Testis (tissue), 5 donors: Measurements from ENCODE around the gene ZNF624. TPM values are rescaled to one million over a fixed set of nuclear protein-coding genes. Genes with fewer than 3 reads are reported as not detected.
"Not testable (repeated sequence)": the region's sequence is repeated elsewhere in the genome, so short reads cannot be mapped to it uniquely, and the experiment has no call there.

Source experiments
- DNase-seq: peaks from one replicate; pipeline ENCODE4 v3.0.0-alpha.2; 2019
- H3K27ac ChIP-seq, 2 donors: fragments of 200-600 bp; sonication (generic); one replicate each; pipeline ENCODE4 v1.5.1; 2019
- H3K27me3 ChIP-seq: fragments of 200-600 bp; sonication (generic); one replicate; pipeline ENCODE4 v1.5.1; 2019
- H3K36me3 ChIP-seq: fragments of 200-600 bp; sonication (generic); one replicate; pipeline ENCODE4 v1.5.1; 2017; ENCODE audit warnings: low read depth; ENCODE audit errors: missing control alignments
- H3K4me1 ChIP-seq: fragments of 200-600 bp; sonication (generic); one replicate; pipeline ENCODE4 v1.5.1; 2019
- H3K4me3 ChIP-seq, 2 donors: fragments of 200-600 bp; sonication (generic); one replicate each; pipeline ENCODE4 v1.5.1; 2017 to 2019
- H3K9me3 ChIP-seq: fragments of 200-600 bp; sonication (generic); one replicate; pipeline ENCODE4 v1.5.1; 2017
- POLR2A ChIP-seq: fragments of 450-650 bp; IDR thresholded peaks from one replicate; pipeline ENCODE4 v1.6.1; 2017; ENCODE audit warnings: antibody characterized with exemption, mild to moderate bottlenecking, moderate library complexity
- WGBS, 2 donors: methylation state at CpG; one replicate each; pipeline ENCODE4 v1.1.5; 2018; 5-methylcytosine and 5-hydroxymethylcytosine counted together
- intact Hi-C: fragments of 100-400 bp; cut with DNase I; formaldehyde crosslinking; loops from one replicate; pipeline ENCODE4 v1.15.1; 2023; ENCODE audit warnings: low total_unique reads
- long read RNA-seq, 2 donors: transcript quantifications; one replicate each; lab custom pipeline, GENCODE V29; 2026
- polyA plus RNA-seq: library from polyadenylated mRNA; stranded (reverse); fragments of 350-450 nt; fragmentation: Illumina TruSeq; extraction: RNeasy Lipid Tissue Mini Kit (QIAGEN cat#74804); gene quantifications from one replicate; pipeline ENCODE4 v1.2.3, GENCODE V29; 2014; ENCODE audit warnings: low read depth, low replicate concordance; ENCODE audit not compliant: insufficient read depth
- total RNA-seq, 2 donors: library from RNA; depleted of rRNA; stranded (reverse); fragments of >200 nt; gene quantifications; one replicate each; pipeline ENCODE4 v1.2.3, GENCODE V29; 2016
- TF ChIP-seq, protein P1 (sequence below), 3 experiments: fragments of 450-650 bp in 2 of 3; fragments of 200-600 bp in 1 of 3; sonication (generic) in 1 of 3; IDR thresholded peaks; one replicate each; pipeline ENCODE4 v1.5.1; 2016 to 2019; ENCODE audit warnings: antibody characterized with exemption in 3 of 3, mild to moderate bottlenecking in 2 of 3, moderate library complexity in 1 of 3

ZNF624 gene
- total RNA-seq (10 to 100 TPM; 17.3 to 17.8 TPM), polyA plus RNA-seq (5.6 TPM)
- long read RNA-seq, donor 1, full-length matches to known transcripts, result 5 of 5 reads
- long read RNA-seq, donor 1, partial matches to known transcripts, result 0 of 5 reads
- long read RNA-seq, donor 1, other reads (novel, unspliced or antisense), result 0 of 5 reads
- long read RNA-seq, donor 2, full-length matches to known transcripts, result 7 of 7 reads
- long read RNA-seq, donor 2, partial matches to known transcripts, result 0 of 7 reads
- long read RNA-seq, donor 2, other reads (novel, unspliced or antisense), result 0 of 7 reads

DNA sequence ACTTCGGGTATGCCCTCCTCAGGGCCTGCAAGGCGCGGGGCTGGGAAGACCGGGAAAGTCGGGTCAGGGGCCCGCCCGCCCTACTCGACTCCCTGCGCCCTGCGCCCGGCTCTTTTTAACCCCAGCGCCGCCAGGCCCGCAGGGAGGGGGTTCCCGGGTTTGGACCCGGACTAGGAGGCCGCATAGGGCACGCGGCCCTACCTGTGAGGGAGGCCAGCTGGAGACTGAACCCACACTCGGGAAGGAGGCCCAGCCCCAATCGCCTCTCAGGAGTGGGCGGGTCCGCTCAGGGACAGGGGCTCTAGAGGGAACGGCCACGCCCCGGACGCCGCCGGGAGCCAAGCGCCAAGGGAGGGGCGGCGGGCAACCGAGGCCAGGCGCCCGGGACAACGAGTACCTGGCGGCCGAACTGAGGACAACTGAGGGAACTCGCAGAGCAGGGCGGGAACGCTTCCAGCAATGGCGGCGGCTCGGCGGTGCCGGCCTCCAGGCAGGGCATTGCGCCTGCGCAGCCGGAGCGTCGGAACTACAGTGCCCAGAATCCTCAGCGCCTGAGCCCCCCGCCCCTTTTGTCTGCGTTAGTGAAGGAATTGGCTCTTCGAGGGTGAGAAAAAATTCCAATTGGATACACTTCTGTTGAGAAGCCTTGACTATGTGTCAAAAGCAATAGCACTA, at the start of gene ZNF624:
Gene ZNF624 (minus strand): TSS at position 484 of the 675 bp plus-strand sequence.
- intact Hi-C loops, result no loop called here
- Histone ChIP-seq H3K36me3 (no peaks in the 10 kb centered on the region), H3K9me3 (no peaks in the 10 kb centered on the region), H3K4me1 (peaks cover 9% of the 10 kb centered on the region), H3K27ac (peak within 1 kb of the TSS; percentile 94 to 99), H3K4me3 (peak within 1 kb of the TSS; percentile 81 to 87), H3K27me3 (no peaks in the 10 kb centered on the region)
- WGBS, 2 donors, result 0% methylated on average over 22 to 55 of the region's 55 CpGs
- DNase-seq, result peak; percentile 95
- TF ChIP-seq POLR2A, result no peak
- TF ChIP-seq, protein P1, sequence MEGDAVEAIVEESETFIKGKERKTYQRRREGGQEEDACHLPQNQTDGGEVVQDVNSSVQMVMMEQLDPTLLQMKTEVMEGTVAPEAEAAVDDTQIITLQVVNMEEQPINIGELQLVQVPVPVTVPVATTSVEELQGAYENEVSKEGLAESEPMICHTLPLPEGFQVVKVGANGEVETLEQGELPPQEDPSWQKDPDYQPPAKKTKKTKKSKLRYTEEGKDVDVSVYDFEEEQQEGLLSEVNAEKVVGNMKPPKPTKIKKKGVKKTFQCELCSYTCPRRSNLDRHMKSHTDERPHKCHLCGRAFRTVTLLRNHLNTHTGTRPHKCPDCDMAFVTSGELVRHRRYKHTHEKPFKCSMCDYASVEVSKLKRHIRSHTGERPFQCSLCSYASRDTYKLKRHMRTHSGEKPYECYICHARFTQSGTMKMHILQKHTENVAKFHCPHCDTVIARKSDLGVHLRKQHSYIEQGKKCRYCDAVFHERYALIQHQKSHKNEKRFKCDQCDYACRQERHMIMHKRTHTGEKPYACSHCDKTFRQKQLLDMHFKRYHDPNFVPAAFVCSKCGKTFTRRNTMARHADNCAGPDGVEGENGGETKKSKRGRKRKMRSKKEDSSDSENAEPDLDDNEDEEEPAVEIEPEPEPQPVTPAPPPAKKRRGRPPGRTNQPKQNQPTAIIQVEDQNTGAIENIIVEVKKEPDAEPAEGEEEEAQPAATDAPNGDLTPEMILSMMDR (IDR thresholded peaks at IDR 0.05), result peak in 2 of 3 experiments; percentile 7 to 14

DNA sequence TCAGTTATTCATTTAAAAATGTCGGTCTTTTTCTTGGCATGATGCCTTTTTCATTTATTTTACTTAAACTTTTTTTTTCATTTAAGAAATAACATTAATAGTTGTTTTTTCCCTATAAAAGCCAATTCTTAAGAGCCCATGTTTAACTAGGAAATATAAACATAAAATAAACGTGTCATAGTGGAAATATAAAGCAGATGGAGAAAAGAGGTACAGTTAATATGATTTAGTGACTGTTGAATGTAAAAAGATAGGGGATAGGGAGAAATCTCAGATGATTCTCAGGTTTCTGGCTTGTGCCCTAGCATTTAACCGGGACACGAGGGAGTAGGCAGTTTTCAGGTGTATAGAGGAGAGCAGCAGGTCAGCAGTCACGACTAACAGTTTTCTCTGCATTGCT, 44.0 kb upstream of the ZNF624 start:
- H3K36me3 ChIP-seq, intact Hi-C loops, H3K4me3 ChIP-seq, H3K9me3 ChIP-seq, H3K27me3 ChIP-seq, DNase-seq, H3K27ac ChIP-seq, H3K4me1 ChIP-seq: not testable (repeated sequence)
- WGBS, 2 donors, result 60 to 72% methylated on average over 5 of the region's 5 CpGs

DNA sequence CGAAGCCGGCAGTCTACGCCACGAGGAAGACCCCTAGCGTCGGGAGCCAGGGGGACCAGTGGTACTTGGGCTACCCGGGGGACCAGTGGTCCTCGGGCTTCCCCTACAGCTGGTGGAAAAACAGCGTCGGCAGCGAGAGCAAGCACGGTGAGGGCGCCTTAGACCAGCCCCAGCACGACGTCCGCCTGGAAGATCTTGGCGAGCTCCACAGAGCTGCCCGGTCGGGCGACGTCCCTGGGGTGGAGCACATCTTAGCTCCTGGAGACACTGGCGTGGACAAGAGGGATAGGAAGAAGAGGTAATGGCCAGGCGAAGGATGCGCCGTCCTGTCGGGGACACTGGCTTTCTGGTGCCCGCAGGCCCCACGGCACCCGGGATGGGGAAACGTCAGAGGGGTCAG, 36.8 kb upstream of the ZNF624 start:
- H3K9me3 ChIP-seq, H3K4me1 ChIP-seq, intact Hi-C loops, H3K36me3 ChIP-seq, DNase-seq, H3K27me3 ChIP-seq: not testable (repeated sequence)
- Histone ChIP-seq H3K4me3 (peak overlapping the region; percentile 34 to 62), H3K27ac (peak overlapping the region in 1 of 2 donors; percentile 59)
- WGBS, 2 donors, result 61 to 74% methylated on average over 9 to 30 of the region's 30 CpGs

DNA sequence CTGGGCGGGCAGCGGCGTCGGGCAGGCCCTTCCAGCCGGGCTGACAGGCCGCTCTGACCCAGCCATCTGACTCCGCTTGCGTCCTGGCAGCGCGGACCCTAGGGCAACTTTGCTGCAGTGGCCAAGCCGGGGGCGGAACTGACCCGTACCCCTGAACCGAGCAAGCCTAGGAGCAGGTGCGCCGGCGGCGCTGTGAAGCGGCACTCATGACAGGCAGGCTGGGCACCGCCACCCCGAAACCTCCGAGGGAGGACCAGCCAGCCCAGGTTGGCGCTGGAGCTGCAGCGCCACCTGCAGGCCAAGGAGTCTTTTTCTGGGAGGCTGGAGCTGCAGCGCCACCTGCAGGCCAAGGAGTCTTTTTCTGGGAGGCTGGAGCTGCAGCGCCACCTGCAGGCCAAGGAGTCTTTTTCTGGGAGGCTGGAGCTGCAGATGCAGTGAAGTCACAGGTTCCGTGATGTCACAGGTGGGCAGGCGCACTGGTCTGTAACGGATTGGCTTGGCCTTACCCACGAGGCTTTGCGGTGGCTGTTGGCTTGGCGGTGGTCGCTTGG, 36.2 kb upstream of the ZNF624 start, which contains the start of gene CCDC144A:
Gene CCDC144A (plus strand): TSS at position 511 of the 551 bp plus-strand sequence. CDS start 160 bp downstream, outside the sequence.
- H3K4me3 ChIP-seq, result peak within 1 kb of the TSS; percentile 36 to 62
- WGBS, 2 donors, result 40 to 52% methylated on average over 6 to 23 of the region's 33 CpGs
- H3K4me1 ChIP-seq, H3K9me3 ChIP-seq, intact Hi-C loops, H3K27me3 ChIP-seq, H3K36me3 ChIP-seq: not testable (repeated sequence)
- DNase-seq, result peak; percentile 94
- peak within 1 kb of the TSS in 1 of 2 donors; percentile 59 for H3K27ac ChIP-seq
- TF ChIP-seq, protein P1 (IDR thresholded peaks at IDR 0.05), result peak; percentile 92 to 97 (median 97)

DNA sequence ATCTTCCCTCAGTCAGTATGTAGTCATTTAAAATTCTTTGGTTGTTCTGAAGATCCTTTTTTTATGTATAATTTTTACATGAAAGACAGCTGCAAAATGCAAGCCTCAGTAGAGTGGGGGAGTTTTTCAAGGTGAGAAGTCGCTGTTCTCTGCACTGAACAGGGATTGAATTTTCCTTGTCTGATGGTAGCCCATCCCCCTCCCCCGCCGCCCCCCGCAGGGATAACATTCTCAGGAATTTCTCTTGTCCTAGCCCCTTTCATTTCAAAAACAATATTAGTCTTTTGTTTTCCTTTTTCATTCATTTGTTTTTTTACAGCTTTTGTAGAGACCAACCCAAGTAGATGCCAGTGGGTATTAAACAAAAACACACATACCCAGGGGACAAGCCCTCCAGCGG, 33.5 kb upstream of the ZNF624 start:
- H3K27ac ChIP-seq, H3K27me3 ChIP-seq, H3K4me1 ChIP-seq, DNase-seq, intact Hi-C loops, H3K36me3 ChIP-seq, H3K4me3 ChIP-seq, H3K9me3 ChIP-seq: not testable (repeated sequence)
- 53 to 58% methylated on average over 5 of the region's 5 CpGs for WGBS, 2 donors

DNA sequence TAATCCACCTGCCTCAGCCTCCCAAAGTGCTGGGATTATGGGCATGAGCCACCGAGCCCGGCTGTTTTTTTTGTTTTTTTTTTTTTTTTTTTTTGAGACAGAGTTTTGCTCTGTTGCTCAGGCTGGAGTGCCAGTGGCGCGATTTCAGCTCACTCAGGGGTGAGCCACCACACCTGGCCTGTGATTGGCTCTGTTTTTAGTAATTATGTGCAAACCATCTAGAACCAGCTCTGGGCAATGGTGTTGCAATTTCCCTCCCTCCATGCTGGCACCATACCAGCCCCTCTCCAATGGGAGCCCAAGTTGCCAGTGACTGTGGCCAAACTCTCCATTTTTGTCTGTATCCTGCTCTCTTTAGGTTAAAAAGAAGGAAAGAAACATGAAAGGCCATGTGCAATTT, 32.4 kb upstream of the ZNF624 start:
- WGBS, 2 donors, result 94 to 97% methylated on average over 4 of the region's 4 CpGs
- H3K4me1 ChIP-seq, DNase-seq, H3K27me3 ChIP-seq, H3K4me3 ChIP-seq, intact Hi-C loops, H3K36me3 ChIP-seq, H3K9me3 ChIP-seq, H3K27ac ChIP-seq: not testable (repeated sequence)

DNA sequence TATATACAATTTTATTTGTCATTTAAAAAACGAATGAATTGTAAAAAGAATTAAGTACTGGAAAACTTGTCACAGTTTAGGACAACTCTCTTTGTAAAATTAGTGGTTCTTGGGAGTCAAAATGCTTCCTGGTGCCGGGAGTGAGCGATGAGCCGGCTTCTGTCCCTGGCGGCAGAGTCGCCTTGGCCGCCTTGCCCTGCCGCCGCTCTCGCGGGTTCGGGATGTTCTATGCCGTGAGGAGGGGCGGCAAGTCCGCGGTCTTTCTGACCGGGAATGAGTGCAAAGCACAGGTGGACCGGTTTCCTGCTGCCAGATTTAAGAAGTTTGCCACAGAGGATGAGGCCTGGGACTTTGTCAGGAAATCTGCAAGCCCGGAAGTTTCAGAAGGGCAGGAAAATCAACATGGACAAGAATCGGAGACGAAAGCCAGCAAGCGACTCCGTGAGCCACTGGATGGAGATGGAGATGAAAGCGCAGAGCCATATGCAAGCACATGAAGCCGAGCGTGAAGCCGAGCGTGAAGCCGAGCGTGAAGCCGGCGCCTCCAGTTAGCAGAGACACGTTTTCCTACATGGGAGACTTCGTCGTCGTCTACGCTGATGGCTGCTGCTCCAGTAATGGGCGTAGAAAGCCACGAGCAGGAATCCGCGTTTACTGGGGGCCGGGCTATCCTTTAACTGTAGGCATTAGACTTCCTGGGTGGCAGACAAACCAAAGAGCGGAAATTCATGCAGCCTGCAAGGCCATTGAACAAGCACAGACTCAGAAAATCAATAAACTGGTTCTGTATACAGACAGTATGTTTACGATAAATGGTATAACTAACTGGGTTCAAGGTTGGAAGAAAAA, 29.9 kb upstream of the ZNF624 start:
- DNase-seq, intact Hi-C loops, H3K4me1 ChIP-seq, H3K36me3 ChIP-seq, H3K9me3 ChIP-seq, H3K27me3 ChIP-seq: not testable (repeated sequence)
- H3K4me3 ChIP-seq, result peak overlapping the region; percentile 18 to 34
- WGBS, 2 donors, result 30 to 37% methylated on average over 24 to 44 of the region's 44 CpGs
- peak overlapping the region in 1 of 2 donors; percentile 7 for H3K27ac ChIP-seq
